ENCODE data around the gene FAM110A. TPM values are rescaled to one million over a fixed set of nuclear protein-coding genes. Genes with fewer than 3 reads are reported as not detected.
"Not testable (repeated sequence)": the region's sequence is repeated elsewhere in the genome, so short reads cannot be mapped to it uniquely, and the experiment has no call there.

Gene FAM110A
- 1 to 10 TPM; 2.9 to 5.2 (median 3.1) TPM for total RNA-seq

- no peak for TF ChIP-seq CTCF (IDR thresholded peaks at IDR 0.05)
- ATAC-seq (ENCODE audit: low FRiP score) (peak; percentile 95), DNase-seq (ENCODE audit: low spot score) (peak; percentile 78)
Measured at GRCh38 chr20:833450-834150, at the start of gene FAM110A. Gene FAM110A (plus strand): TSS chr20:833715. CDS start chr20:844805, 11,090 bp downstream.

DNA sequence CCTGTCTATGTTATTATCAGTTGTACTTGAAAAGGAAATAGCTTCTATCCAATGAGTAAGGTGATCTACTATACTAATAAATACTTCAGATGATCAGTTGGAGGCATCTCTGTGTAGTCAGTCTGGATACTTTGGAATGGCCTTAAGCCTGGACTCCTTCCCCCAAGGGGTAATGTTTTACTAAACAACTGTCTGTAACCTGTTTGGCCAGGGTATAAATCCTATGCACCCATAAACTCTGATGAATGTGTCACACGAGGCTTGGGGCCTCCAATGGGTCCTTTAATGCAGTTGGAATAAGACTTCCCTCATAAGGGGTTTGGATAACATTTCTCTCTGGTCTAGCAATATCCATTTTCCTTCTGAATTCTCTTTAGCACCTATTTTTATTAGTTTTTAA lies 45.7 kb upstream of the FAM110A start:
- DNase-seq (ENCODE audit: low spot score) (no peak), ATAC-seq (ENCODE audit: low FRiP score) (no peak)
- no peak for TF ChIP-seq CTCF (IDR thresholded peaks at IDR 0.05)

DNA sequence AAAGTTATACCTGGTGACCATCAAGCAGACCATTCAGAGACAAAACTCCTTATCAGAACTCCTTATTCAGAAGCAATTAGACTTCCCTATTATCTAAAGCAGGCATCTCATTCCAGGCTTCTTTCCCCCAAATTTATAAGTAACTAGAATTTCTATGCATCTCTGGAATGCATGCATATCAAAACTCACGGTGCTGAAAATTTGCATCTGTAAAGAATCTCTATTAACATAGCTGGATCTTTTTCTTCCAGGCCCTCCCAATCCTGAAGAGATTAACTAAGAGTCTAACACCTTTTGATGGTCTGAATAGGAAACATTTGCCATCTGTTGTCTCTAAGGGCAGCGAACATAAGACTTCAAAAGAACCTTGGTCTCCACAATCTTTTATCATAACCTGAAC lies 42.5 kb upstream of the FAM110A start:
- DNase-seq (ENCODE audit: low spot score) (no peak), ATAC-seq (ENCODE audit: low FRiP score) (no peak)
- TF ChIP-seq CTCF (IDR thresholded peaks at IDR 0.05), result no peak

- ATAC-seq (ENCODE audit: low FRiP score) (no peak), DNase-seq (ENCODE audit: low spot score) (no peak)
- TF ChIP-seq CTCF (IDR thresholded peaks at IDR 0.05), result no peak
Measured at GRCh38 chr20:792248-792647, 41.3 kb upstream of the FAM110A start.

GRCh38 chr20:796921-797320 lies 36.6 kb upstream of the FAM110A start:
- DNase-seq (ENCODE audit: low spot score) (no peak), ATAC-seq (ENCODE audit: low FRiP score) (no peak)
- no peak for TF ChIP-seq CTCF (IDR thresholded peaks at IDR 0.05)

DNA sequence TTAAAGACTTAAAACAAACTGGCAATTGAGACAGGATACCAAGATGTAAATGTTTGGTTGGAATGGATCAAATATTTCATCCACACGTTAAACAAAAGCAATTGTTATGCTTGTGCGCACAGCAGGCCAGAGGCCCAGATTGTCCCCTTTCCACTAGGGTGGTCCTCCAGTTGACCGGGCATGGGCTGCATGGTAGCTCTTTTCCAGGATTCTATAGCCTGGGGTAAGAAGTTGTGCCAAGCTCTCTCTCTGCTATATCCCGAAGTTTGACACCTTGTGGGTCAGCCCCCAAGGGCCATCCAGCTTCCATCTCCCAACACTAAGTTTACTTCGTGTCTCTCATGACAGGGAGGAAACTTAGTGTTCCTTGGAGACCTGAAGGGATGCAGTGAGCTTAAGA lies 34.8 kb upstream of the FAM110A start:
- not testable (repeated sequence) for ATAC-seq (ENCODE audit: low FRiP score); DNase-seq (ENCODE audit: low spot score)

DNA sequence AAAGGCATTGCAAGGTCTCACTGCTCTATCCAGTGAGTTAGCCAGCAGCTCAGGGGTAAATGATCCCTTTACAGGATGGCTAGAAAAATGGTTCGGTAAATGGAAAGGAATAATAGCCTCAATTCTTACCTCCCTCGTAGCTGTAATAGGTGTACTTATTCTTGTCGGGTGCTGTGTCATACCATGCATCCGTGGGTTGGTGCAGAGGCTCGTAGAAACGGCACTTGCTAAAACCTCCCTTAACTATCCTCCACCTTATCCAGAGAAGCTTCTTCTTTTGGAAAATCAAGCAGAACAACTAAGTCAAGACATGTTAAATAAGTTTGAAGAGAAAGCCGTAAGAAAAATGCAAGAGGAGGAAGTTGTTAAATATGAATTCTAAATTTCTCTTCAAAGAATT lies 33.5 kb upstream of the FAM110A start:
- DNase-seq (ENCODE audit: low spot score); ATAC-seq (ENCODE audit: low FRiP score): not testable (repeated sequence)

GRCh38 chr20:801678-802077 lies 31.8 kb upstream of the FAM110A start:
- ATAC-seq (ENCODE audit: low FRiP score), result no peak
- TF ChIP-seq CTCF (IDR thresholded peaks at IDR 0.05), result no peak

More at GRCh38 chr20:801678-802077, 31.8 kb upstream of the FAM110A start:
- DNase-seq (ENCODE audit: low spot score), result no peak
